ENCODE measurements around the gene FEM1C. TPM values are rescaled to one million over a fixed set of nuclear protein-coding genes. Genes with fewer than 3 reads are reported as not detected.

FEM1C gene
- total and polyA plus RNA-seq, 2 experiments from 2014 or later: 4.7 to 21.6 TPM

DNA sequence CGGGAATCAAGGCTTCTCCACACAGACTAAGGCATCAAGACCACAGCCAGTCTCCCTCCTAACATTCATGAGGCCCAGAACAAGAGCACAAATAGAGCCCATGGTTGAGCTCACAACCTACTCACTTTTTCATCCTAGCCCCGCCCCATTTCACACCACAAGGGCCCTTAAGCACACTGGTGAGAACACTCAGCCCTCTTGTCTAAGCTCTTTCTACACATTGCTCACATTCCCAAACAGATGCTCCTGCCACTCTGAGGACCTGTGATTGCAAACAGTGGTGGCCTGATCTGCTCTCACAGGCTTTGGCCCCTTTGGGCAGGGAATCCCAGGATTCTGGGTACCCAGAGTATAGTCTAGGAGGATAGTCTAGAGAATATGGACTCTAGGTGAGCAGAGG is 54.0 kb downstream of the FEM1C start:
- peaks cover 5% of the 10 kb centered on the region; the same call in 1 of the 2 replicates for H3K9me2 ChIP-seq (ENCODE audit: insufficient read depth)
- peak; percentile 15 for DNase-seq (ENCODE audit: low spot score)
- Mint-ChIP-seq H3K4me3 (no peak overlapping the region), H3K27me3 (ENCODE audit: insufficient read depth, low read depth, poor library complexity) (peaks cover 4% of the 10 kb centered on the region), H3K27ac (no peak overlapping the region), H3K9me3 (no peaks in the 10 kb centered on the region), H3K4me1 (peaks cover 20% of the 10 kb centered on the region), H3K36me3 (ENCODE audit: low read depth) (no peaks in the 10 kb centered on the region)
- no peaks in the 10 kb centered on the region for H3F3A ChIP-seq (replicated peaks; ENCODE audit: low read depth)
- TF ChIP-seq, protein P1, sequence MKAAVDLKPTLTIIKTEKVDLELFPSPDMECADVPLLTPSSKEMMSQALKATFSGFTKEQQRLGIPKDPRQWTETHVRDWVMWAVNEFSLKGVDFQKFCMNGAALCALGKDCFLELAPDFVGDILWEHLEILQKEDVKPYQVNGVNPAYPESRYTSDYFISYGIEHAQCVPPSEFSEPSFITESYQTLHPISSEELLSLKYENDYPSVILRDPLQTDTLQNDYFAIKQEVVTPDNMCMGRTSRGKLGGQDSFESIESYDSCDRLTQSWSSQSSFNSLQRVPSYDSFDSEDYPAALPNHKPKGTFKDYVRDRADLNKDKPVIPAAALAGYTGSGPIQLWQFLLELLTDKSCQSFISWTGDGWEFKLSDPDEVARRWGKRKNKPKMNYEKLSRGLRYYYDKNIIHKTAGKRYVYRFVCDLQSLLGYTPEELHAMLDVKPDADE (IDR thresholded peaks at IDR 0.05): no peak
- no peak for TF ChIP-seq CREB1 (CRISPR knock-in tag; IDR thresholded peaks at IDR 0.05; ENCODE audit: low read depth)
- TF ChIP-seq, protein P2, sequence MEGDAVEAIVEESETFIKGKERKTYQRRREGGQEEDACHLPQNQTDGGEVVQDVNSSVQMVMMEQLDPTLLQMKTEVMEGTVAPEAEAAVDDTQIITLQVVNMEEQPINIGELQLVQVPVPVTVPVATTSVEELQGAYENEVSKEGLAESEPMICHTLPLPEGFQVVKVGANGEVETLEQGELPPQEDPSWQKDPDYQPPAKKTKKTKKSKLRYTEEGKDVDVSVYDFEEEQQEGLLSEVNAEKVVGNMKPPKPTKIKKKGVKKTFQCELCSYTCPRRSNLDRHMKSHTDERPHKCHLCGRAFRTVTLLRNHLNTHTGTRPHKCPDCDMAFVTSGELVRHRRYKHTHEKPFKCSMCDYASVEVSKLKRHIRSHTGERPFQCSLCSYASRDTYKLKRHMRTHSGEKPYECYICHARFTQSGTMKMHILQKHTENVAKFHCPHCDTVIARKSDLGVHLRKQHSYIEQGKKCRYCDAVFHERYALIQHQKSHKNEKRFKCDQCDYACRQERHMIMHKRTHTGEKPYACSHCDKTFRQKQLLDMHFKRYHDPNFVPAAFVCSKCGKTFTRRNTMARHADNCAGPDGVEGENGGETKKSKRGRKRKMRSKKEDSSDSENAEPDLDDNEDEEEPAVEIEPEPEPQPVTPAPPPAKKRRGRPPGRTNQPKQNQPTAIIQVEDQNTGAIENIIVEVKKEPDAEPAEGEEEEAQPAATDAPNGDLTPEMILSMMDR (conservative IDR thresholded peaks at IDR 0.05; ENCODE audit: low read depth in 2 of 2): no peak
- H4K20me1 ChIP-seq (replicated peaks; ENCODE audit: insufficient read depth): no peaks in the 10 kb centered on the region
- H3K36me3 ChIP-seq (ENCODE audit: insufficient read depth): no peaks in the 10 kb centered on the region
- H3K4me2 ChIP-seq: no peak overlapping the region
- H3K4me1 ChIP-seq (ENCODE audit: insufficient read depth): peaks cover 12% of the 10 kb centered on the region
- H3K27me3 ChIP-seq (ENCODE audit: insufficient read depth): no peaks in the 10 kb centered on the region
- H2AFZ ChIP-seq: no peak overlapping the region
- H3K79me2 ChIP-seq (replicated peaks; ENCODE audit: insufficient read depth): no peaks in the 10 kb centered on the region
- H3K27ac ChIP-seq (ENCODE audit: low read depth): no peak overlapping the region
- no peak for ATAC-seq
- H3K4me3 ChIP-seq: no peak overlapping the region

DNA sequence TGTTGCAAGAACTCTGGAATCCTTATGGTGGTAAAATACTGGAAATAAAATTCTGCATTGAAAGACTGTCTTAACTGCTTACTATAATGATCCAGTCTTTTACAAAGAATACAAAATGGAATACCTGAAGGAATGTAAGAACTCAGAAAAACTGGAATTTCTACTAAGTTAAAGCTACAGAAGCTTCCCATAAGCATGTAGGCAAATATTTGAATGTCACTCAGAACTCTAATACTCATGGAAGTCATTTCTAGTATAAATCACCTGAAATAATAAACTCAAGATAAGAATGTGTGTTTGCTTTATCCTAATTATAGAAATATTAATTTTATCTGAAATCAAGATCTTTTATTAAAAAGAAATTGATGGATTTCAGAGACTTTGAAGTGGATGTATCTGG is 54.8 kb downstream of the FEM1C start:
- H3K27me3 Mint-ChIP-seq (ENCODE audit: insufficient read depth, low read depth, poor library complexity): peaks cover 4% of the 10 kb centered on the region
- Histone ChIP-seq H3K36me3 (ENCODE audit: insufficient read depth) (no peaks in the 10 kb centered on the region), H3K4me3 (no peak overlapping the region), H4K20me1 (replicated peaks; ENCODE audit: insufficient read depth) (no peaks in the 10 kb centered on the region), H3K4me1 (ENCODE audit: insufficient read depth) (peaks cover 12% of the 10 kb centered on the region), H3K4me2 (no peak overlapping the region), H3K27me3 (ENCODE audit: insufficient read depth) (no peaks in the 10 kb centered on the region), H3K27ac (ENCODE audit: low read depth) (no peak overlapping the region), H3K79me2 (replicated peaks; ENCODE audit: insufficient read depth) (no peaks in the 10 kb centered on the region), H3F3A (replicated peaks; ENCODE audit: low read depth) (no peaks in the 10 kb centered on the region), H3K9me2 (ENCODE audit: insufficient read depth) (peaks cover 5% of the 10 kb centered on the region; the same call in 1 of the 2 replicates), H2AFZ (no peak overlapping the region)
- no peak for ATAC-seq
- no peak for TF ChIP-seq JUNB (IDR thresholded peaks at IDR 0.05; ENCODE audit: unreplicated experiment)
- TF ChIP-seq, protein P3, sequence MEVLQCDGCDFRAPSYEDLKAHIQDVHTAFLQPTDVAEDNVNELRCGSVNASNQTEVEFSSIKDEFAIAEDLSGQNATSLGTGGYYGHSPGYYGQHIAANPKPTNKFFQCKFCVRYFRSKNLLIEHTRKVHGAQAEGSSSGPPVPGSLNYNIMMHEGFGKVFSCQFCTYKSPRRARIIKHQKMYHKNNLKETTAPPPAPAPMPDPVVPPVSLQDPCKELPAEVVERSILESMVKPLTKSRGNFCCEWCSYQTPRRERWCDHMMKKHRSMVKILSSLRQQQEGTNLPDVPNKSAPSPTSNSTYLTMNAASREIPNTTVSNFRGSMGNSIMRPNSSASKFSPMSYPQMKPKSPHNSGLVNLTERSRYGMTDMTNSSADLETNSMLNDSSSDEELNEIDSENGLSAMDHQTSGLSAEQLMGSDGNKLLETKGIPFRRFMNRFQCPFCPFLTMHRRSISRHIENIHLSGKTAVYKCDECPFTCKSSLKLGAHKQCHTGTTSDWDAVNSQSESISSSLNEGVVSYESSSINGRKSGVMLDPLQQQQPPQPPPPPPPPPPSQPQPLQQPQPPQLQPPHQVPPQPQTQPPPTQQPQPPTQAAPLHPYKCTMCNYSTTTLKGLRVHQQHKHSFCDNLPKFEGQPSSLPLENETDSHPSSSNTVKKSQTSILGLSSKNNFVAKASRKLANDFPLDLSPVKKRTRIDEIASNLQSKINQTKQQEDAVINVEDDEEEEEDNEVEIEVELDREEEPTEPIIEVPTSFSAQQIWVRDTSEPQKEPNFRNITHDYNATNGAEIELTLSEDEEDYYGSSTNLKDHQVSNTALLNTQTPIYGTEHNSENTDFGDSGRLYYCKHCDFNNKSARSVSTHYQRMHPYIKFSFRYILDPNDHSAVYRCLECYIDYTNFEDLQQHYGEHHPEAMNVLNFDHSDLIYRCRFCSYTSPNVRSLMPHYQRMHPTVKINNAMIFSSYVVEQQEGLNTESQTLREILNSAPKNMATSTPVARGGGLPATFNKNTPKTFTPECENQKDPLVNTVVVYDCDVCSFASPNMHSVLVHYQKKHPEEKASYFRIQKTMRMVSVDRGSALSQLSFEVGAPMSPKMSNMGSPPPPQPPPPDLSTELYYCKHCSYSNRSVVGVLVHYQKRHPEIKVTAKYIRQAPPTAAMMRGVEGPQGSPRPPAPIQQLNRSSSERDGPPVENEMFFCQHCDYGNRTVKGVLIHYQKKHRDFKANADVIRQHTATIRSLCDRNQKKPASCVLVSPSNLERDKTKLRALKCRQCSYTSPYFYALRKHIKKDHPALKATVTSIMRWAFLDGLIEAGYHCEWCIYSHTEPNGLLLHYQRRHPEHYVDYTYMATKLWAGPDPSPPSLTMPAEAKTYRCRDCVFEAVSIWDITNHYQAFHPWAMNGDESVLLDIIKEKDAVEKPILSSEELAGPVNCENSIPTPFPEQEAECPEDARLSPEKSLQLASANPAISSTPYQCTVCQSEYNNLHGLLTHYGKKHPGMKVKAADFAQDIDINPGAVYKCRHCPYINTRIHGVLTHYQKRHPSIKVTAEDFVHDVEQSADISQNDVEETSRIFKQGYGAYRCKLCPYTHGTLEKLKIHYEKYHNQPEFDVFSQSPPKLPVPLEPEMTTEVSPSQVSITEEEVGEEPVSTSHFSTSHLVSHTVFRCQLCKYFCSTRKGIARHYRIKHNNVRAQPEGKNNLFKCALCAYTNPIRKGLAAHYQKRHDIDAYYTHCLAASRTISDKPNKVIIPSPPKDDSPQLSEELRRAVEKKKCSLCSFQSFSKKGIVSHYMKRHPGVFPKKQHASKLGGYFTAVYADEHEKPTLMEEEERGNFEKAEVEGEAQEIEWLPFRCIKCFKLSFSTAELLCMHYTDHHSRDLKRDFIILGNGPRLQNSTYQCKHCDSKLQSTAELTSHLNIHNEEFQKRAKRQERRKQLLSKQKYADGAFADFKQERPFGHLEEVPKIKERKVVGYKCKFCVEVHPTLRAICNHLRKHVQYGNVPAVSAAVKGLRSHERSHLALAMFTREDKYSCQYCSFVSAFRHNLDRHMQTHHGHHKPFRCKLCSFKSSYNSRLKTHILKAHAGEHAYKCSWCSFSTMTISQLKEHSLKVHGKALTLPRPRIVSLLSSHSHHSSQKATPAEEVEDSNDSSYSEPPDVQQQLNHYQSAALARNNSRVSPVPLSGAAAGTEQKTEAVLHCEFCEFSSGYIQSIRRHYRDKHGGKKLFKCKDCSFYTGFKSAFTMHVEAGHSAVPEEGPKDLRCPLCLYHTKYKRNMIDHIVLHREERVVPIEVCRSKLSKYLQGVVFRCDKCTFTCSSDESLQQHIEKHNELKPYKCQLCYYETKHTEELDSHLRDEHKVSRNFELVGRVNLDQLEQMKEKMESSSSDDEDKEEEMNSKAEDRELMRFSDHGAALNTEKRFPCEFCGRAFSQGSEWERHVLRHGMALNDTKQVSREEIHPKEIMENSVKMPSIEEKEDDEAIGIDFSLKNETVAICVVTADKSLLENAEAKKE (CRISPR knock-in tag; IDR thresholded peaks at IDR 0.05): no peak
- peaks cover 19% of the 10 kb centered on the region for H3K4me1 Mint-ChIP-seq
- H3K27ac Mint-ChIP-seq: no peak overlapping the region
- no peaks in the 10 kb centered on the region for H3K36me3 Mint-ChIP-seq (ENCODE audit: low read depth)
- DNase-seq (ENCODE audit: low spot score): no peak
- H3K9me3 Mint-ChIP-seq: no peaks in the 10 kb centered on the region
- H3K4me3 Mint-ChIP-seq: no peak overlapping the region

Data from GM23338 (cell line).